Left lung (tissue), 10 donors: ENCODE results near the gene GNG2. TPM values are rescaled to one million over a fixed set of nuclear protein-coding genes. Genes with fewer than 3 reads are reported as not detected.

Experiments
- ATAC-seq: fragments of 200-7000 bp; cut with Tn5 transposase; one replicate; pipeline ENCODE4 v1.9.1; 2020; ENCODE audit warnings: moderate library complexity
- DNase-seq, 4 donors: peaks; one replicate each; pipeline ENCODE4 v3.0.0-alpha.2; 2013 to 2020
- H3K27ac ChIP-seq, 2 donors: fragments of 200-600 bp; sonication (generic) in 1 of 2; one replicate each; pipeline versions ENCODE4 v1.5.0 to v1.8.0; 2020 to 2021
- H3K27me3 ChIP-seq, 2 donors: fragments of 200-600 bp; sonication (generic) in 1 of 2; one replicate each; pipeline versions ENCODE4 v1.5.0 to v1.8.0; 2020 to 2021
- H3K36me3 ChIP-seq, 2 donors: fragments of 200-600 bp; sonication (generic) in 1 of 2; one replicate each; pipeline versions ENCODE4 v1.5.0 to v1.8.0; 2020 to 2021
- H3K4me1 ChIP-seq, 2 donors: fragments of 200-600 bp; one replicate each; pipeline ENCODE4 v1.8.0; 2021
- H3K4me3 ChIP-seq, 2 donors: fragments of 200-600 bp; sonication (generic) in 1 of 2; one replicate each; pipeline versions ENCODE4 v1.5.0 to v1.8.0; 2020 to 2021; ENCODE audit warnings: mild to moderate bottlenecking in 1 of 2
- H3K9me3 ChIP-seq, 2 donors: fragments of 200-600 bp; sonication (generic) in 1 of 2; one replicate each; pipeline versions ENCODE4 v1.5.0 to v1.8.0; 2020 to 2021
- intact Hi-C, 2 donors: fragments of 100-400 bp; cut with DNase I; formaldehyde crosslinking; loops; one replicate each; pipeline versions ENCODE4 v1.11.2 to v1.14.2; 2022
- polyA plus RNA-seq, 6 donors: library from polyadenylated mRNA; unstranded; fragments of 120-200 nt; gene quantifications; one replicate each; pipeline ENCODE4 v1.2.1, GENCODE V29; 2013; ENCODE audit not compliant: insufficient read length in 6 of 6
- total RNA-seq, 2 donors: library from RNA; stranded (reverse); fragmentation: NEBNext Ultra II Directional; extraction: Animal tissue kit (Norgen Biotek cat#: 25700); gene quantifications; one replicate each; pipeline ENCODE4 v1.2.1, GENCODE V29; 2021
- TF ChIP-seq, protein P1 (sequence below), 2 donors: fragments of 200-600 bp; sonication (generic) in 1 of 2; IDR thresholded peaks; one replicate each; pipeline versions ENCODE4 v1.5.0 to v1.8.0; 2021; ENCODE audit warnings: antibody characterized with exemption in 2 of 2
- donor health status: DM: no; HTN: yes; CAD: no.
- donor health status: DM: no; HTN: no; CAD: no.

The GNG2 gene
- total and polyA plus RNA-seq, 8 donors, result 24.3 to 101 (median 84.7) TPM

DNA sequence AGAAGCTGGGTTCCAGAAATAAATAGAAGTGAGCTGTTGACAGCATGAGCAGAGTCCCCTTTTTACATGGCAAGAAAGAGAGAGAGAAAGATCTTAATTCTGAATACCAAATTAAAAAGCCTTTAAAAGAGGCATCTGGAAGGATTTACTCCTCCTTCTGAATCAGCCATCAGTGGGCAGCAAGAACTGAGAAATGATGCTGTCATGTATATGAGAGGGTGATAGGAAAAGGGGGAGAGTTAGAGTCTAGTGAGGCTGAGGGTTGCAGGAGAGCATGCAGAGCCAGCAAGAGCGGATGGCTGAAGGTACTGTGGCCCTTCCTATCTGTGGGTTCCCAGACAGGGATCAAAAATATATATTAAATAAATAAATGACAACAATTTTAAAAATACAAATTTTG, 34.5 kb upstream of the GNG2 start:
- Histone ChIP-seq H3K27ac (no peak overlapping the region), H3K36me3 (no peaks in the 10 kb centered on the region), H3K9me3 (no peaks in the 10 kb centered on the region), H3K27me3 (no peaks in the 10 kb centered on the region), H3K4me1 (peaks cover 0 to 11% of the 10 kb centered on the region in 2 donors), H3K4me3 (no peak overlapping the region)
- ATAC-seq, result no peak
- no peak for DNase-seq
- TF ChIP-seq, protein P1, sequence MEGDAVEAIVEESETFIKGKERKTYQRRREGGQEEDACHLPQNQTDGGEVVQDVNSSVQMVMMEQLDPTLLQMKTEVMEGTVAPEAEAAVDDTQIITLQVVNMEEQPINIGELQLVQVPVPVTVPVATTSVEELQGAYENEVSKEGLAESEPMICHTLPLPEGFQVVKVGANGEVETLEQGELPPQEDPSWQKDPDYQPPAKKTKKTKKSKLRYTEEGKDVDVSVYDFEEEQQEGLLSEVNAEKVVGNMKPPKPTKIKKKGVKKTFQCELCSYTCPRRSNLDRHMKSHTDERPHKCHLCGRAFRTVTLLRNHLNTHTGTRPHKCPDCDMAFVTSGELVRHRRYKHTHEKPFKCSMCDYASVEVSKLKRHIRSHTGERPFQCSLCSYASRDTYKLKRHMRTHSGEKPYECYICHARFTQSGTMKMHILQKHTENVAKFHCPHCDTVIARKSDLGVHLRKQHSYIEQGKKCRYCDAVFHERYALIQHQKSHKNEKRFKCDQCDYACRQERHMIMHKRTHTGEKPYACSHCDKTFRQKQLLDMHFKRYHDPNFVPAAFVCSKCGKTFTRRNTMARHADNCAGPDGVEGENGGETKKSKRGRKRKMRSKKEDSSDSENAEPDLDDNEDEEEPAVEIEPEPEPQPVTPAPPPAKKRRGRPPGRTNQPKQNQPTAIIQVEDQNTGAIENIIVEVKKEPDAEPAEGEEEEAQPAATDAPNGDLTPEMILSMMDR (IDR thresholded peaks at IDR 0.05), result no peak
- intact Hi-C loops, result no loop called here

DNA sequence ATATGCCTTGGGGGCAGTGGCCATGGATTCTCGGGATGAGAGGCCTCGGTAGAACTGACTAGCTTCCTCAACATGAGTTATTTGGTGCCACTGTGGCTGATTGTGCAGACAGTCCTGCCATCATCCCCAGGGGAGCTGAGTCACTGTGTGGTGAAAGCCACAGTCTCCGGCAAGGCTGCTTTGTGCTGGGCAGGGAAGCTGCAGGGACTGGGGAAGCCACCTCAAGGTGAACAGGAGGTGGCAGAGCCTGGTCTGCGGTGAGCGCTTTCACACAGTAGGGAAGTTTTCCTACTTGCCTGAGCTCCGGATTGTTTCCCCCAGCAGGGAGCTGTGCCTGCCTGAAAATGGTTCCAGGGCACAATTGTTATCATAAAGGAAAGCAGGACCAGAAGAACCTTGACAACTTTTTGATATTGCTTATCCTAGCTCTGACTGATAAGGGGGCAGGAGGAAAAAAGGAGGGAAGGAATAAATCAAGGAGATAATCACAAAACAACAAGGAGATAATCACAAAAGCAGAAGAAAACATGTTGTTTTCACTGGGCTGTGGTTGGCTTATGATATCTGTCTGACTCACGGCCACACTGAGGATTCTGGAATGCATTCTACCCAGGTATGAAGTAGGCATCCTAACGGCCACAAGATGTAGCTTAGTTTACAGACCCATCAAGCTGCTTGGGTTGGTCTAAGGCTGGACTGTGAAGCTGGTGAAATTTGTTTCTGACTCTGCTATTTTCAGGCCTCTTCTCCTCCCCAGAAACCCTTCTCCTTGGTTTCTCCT, 32.2 kb upstream of the GNG2 start:
- Histone ChIP-seq H3K4me3 (no peak overlapping the region), H3K36me3 (no peaks in the 10 kb centered on the region), H3K27ac (no peak overlapping the region), H3K4me1 (peaks cover 0 to 11% of the 10 kb centered on the region in 2 donors), H3K27me3 (no peaks in the 10 kb centered on the region), H3K9me3 (peaks cover 0 to 8% of the 10 kb centered on the region in 2 donors)
- peak in 2 of 4 donors; percentile 52 to 87 for DNase-seq
- peak; percentile 65 for ATAC-seq
- TF ChIP-seq, protein P1 (IDR thresholded peaks at IDR 0.05), result no peak
- intact Hi-C loops, result no loop called here

DNA sequence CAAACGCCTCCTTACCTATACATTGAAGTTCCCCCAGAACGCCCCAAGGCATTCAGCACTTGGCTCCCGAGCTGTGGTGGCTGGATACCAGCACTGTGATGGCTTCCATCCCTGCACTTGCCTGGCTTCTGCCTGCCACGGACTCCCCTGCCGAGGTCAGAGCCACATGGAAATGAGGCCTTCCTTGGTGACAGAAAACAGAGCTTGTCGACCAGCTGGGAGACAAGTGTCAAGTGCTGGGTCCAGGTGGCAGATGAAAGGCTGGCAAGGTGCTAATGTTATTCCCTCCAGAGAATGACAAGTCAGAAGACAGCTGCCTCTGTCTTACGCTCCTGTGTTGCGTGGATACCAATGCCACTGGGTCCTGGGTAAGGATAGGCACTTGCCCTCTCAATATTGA, 26.2 kb upstream of the GNG2 start:
- Histone ChIP-seq H3K4me3 (no peak overlapping the region), H3K9me3 (peaks cover 0 to 8% of the 10 kb centered on the region in 2 donors), H3K4me1 (no peaks in the 10 kb centered on the region), H3K27me3 (no peaks in the 10 kb centered on the region), H3K36me3 (no peaks in the 10 kb centered on the region), H3K27ac (no peak overlapping the region)
- DNase-seq, result no peak
- intact Hi-C loops, result no loop called here
- TF ChIP-seq, protein P1 (IDR thresholded peaks at IDR 0.05), result no peak
- no peak for ATAC-seq

DNA sequence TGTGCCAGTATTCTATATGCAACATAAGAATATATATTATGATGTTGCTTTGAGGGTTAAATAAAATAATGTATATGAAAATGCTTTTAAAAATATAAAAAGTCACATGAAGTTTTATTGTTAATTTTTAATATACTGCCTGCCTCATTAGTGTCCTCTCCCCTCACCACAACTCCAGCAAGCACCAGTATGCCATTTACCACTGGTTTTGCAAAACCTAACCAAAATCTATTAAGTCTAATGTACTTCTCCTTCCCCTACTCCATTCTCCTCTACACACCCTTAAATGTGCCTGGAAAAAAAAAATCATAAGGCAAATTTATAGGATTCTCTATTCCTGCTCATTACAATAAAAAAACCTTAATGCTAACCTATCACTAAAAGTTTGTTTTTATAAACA, 24.0 kb upstream of the GNG2 start:
- H3K27me3 ChIP-seq, result no peaks in the 10 kb centered on the region
- H3K9me3 ChIP-seq, result peaks cover 0 to 8% of the 10 kb centered on the region in 2 donors
- H3K4me1 ChIP-seq, result no peaks in the 10 kb centered on the region
- H3K27ac ChIP-seq, result no peak overlapping the region
- no peaks in the 10 kb centered on the region for H3K36me3 ChIP-seq
- TF ChIP-seq, protein P1 (IDR thresholded peaks at IDR 0.05), result no peak
- ATAC-seq (no peak), DNase-seq (no peak)
- intact Hi-C loops, result no loop called here
- H3K4me3 ChIP-seq, result no peak overlapping the region

DNA sequence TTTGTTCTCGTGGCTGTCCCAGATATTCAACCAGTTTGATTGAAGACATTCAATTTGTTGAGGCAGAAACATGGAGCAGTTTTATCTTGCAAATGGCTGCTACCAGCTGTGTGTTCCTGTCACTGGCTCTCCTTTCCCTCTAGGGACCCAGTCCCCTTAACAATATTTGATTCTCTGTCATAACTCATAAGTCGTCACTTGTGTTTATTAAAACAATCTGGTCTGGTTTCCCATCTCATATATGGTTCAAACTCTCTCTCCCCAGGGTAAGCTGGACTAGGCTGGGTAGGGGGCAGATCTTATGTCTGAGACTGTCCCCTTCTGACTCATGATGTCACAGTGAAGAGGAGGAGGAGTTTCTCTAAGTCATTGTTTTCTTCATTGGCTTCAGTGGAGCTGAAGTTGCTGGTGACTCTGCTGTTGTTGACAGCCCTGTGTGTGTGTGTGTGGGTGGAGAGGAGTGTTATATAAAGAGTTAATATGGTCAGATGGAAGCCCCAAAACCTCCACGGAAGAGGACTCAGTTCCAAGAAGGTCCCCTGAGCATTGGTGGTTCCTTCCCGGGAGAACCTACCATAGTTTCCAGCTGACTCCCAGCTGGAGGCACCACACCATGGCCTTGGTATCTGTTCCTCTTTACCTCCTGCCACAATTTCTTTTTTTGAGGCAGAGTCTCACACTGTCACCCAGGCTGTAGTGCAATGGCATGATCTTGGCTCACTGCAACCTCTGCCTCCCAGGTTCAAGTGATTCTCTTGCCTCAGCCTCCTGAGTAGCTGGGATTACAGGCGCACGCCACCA, 16.1 kb upstream of the GNG2 start:
- Histone ChIP-seq H3K36me3 (no peaks in the 10 kb centered on the region), H3K27ac (no peak overlapping the region), H3K4me1 (peaks cover 0 to 38% of the 10 kb centered on the region in 2 donors), H3K27me3 (no peaks in the 10 kb centered on the region), H3K4me3 (no peak overlapping the region), H3K9me3 (no peaks in the 10 kb centered on the region)
- ATAC-seq (no peak), DNase-seq (no peak)
- intact Hi-C loops, result no loop called here
- TF ChIP-seq, protein P1 (IDR thresholded peaks at IDR 0.05), result no peak
